ENCODE measurements around the gene WDCP.

Gene WDCP

DNA sequence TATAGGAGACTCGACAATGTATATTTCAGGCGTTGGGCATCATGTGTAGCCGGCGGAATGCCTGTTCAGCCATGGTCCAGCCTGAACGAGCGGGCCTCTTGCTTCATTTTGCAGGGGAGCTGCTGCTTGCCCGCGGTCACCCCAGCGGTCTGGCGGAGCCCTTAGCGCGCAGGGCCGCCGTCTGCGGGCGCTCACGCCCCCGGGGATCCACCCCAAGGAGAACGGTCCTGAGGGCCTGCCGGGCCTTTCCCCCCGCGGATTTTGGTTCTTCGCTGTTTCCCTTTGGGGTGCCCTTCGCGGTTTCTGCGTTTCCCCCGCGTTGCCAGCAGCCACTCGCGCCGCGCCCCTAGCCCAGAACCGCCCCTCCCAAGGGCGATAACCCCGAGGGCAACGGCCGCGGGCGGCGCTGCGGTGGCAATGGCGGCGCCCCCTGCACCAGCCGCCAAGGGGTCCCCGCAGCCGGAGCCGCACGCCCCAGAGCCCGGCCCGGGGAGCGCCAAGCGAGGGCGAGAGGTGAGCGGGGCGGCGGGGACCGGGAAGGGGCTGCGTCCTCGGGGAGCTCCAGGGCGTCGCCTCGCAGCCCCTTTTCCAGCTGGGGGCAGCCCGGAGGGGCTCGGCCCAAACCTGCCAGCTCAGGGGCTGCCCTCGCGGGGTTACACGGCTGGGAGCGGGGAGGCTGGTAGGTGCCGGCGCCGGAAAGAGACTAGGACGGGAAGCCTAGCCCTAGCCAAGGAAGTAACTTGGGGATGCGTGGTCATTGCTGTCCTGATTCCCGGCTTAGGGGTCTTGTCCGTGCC is 37.3 kb downstream of the WDCP start, which contains the start of gene MFSD2B:
Gene MFSD2B, plus strand, starts transcription at position 406 of the 797 bp plus-strand sequence. Its CDS starts 12 bp downstream, at position 418.
- no peak within 1 kb of the TSS for H3K4me3 Mint-ChIP-seq

DNA sequence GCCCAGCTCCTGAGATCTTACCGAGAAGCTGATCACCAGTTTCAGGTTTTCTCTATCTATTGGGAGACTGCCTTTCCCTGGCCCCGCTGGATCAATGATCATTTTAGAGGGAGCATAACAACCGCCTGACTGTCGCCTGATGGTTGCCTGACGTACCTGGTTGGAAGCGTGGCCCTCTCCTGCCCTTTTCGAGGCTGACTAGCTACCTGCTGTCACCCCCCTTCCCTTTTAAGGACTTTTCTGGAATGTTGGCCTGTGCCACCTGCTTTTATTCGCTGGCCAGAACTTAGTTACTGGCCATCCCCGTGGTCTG is 37.9 kb downstream of the WDCP start:
- Mint-ChIP-seq H3K27me3 (ENCODE audit: low read depth) (peaks cover 51% of the 10 kb centered on the region), H3K4me3 (no peak overlapping the region), H3K4me1 (ENCODE audit: low read depth) (peaks cover 3% of the 10 kb centered on the region), H3K36me3 (ENCODE audit: low read depth) (no peaks in the 10 kb centered on the region), H3K27ac (no peak overlapping the region), H3K9me3 (no peaks in the 10 kb centered on the region)

More for the DNA sequence above, 37.3 kb downstream of the WDCP start, which contains the start of gene MFSD2B:
- peaks cover 3% of the 10 kb centered on the region for H3K4me1 Mint-ChIP-seq (ENCODE audit: low read depth)
- no peaks in the 10 kb centered on the region for H3K9me3 Mint-ChIP-seq
- H3K27me3 Mint-ChIP-seq (ENCODE audit: low read depth) = peaks cover 51% of the 10 kb centered on the region
- H3K36me3 Mint-ChIP-seq (ENCODE audit: low read depth) = no peaks in the 10 kb centered on the region
- H3K27ac Mint-ChIP-seq = no peak within 1 kb of the TSS

DNA sequence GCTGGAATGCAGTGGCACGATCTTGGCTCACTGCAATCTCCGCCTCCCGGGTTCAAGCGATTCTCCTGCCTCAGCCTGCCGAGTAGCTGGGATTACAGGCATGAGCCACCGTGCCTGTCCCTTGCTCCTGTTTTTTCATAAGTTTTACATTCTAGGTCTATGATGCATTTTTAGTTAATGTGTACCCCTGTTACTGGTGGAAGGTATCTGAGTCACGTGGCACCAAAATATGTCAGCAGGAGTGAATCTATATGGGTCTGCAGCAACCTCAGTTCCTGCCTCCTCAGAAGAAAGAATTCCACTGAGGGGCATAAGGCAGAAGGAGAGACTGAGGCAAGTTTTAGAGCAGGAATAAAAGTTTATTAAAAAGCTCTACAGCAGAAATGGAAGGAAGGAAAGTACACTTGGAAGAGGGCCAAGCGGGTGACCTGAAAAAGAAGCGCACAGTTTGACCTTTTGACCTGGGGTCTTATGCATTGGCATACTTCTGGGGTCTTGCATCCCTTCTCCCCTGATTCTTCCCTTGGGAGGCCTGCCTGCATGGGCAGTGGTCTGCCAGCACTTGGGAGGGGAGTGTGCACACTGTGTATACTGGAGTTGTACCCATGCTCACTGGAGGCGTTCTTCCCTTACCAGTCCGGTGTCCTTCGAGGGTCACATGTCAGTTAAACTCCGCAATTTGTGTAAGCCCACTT is 38.4 kb downstream of the WDCP start:
- Mint-ChIP-seq H3K4me3 (no peak overlapping the region), H3K9me3 (no peaks in the 10 kb centered on the region), H3K4me1 (ENCODE audit: low read depth) (peaks cover 3% of the 10 kb centered on the region), H3K27me3 (ENCODE audit: low read depth) (peaks cover 51% of the 10 kb centered on the region), H3K27ac (no peak overlapping the region), H3K36me3 (ENCODE audit: low read depth) (no peaks in the 10 kb centered on the region)

DNA sequence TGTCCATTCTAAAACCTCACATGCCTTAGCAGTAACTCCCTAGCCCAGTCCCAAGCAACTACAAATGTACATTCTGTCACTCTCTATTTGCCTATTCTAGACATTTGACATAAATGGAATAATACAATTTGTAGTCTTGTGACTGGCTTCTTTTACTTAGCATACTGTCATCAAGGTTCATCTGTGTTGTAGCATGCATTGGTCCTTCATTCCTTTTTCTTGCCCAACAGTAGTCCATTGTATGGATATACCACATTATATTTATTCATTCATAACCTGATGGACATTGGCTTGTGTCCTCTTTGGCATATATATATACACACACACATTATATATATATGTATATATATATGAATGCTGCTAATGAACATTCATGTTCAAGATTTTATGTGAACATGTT is 39.5 kb downstream of the WDCP start:
- no peaks in the 10 kb centered on the region for H3K9me3 Mint-ChIP-seq
- no peak overlapping the region for H3K27ac Mint-ChIP-seq
- H3K36me3 Mint-ChIP-seq (ENCODE audit: low read depth) = no peaks in the 10 kb centered on the region
- peaks cover 43% of the 10 kb centered on the region for H3K27me3 Mint-ChIP-seq (ENCODE audit: low read depth)
- no peak overlapping the region for H3K4me3 Mint-ChIP-seq
- peaks cover 3% of the 10 kb centered on the region for H3K4me1 Mint-ChIP-seq (ENCODE audit: low read depth)

DNA sequence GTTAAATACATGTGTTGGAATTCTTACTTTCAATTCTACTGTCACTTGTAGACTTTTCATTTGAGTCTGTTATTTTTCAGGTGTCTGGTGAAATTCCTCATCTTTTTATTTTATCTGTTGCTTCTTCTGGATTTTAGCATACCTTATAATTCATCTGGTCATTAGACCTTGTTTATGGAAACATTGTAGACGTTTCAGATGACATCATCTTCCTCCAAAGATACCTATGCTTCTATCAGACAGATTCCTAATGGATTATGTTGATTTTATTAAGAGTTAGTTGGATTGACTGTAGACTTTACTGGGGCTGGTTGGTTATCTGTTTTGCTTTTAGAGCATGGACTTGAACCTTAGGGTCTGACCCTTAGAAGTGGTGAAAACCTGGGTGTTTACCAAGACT is 52.6 kb downstream of the WDCP start:
- Mint-ChIP-seq H3K9me3 (no peaks in the 10 kb centered on the region), H3K27me3 (ENCODE audit: low read depth) (no peaks in the 10 kb centered on the region), H3K36me3 (ENCODE audit: low read depth) (no peaks in the 10 kb centered on the region), H3K27ac (no peak overlapping the region), H3K4me1 (ENCODE audit: low read depth) (no peaks in the 10 kb centered on the region), H3K4me3 (no peak overlapping the region)

DNA sequence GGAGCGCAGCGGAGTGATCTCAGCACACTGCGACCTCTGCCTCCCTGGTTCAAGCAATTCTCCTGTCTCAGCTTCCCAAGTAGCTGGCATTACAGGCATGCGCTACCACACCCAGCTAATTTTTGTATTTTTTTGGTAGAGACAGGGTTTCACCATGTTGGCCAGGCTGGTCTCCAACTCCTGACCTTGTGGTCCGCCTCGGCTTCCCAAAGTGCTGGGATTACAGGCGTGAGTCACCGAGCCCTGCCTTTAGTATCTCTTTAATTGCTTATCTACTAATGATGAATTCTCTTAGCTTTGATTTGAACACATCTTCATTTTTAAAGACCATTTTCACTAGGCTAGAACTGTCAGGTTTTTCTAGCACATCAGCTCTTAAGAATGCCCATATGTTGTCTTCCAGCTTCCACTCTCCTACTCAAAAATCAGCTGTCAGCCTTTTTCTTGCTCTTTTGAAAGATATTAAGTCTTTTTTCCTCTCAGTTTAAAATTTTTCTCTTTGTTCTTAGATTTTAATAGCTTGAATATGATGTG is 53.4 kb downstream of the WDCP start:
- no peak overlapping the region for H3K4me3 Mint-ChIP-seq
- H3K4me1 Mint-ChIP-seq (ENCODE audit: low read depth) = no peaks in the 10 kb centered on the region
- no peaks in the 10 kb centered on the region for H3K36me3 Mint-ChIP-seq (ENCODE audit: low read depth)
- H3K27me3 Mint-ChIP-seq (ENCODE audit: low read depth) = no peaks in the 10 kb centered on the region
- H3K27ac Mint-ChIP-seq = no peak overlapping the region
- H3K9me3 Mint-ChIP-seq = no peaks in the 10 kb centered on the region

DNA sequence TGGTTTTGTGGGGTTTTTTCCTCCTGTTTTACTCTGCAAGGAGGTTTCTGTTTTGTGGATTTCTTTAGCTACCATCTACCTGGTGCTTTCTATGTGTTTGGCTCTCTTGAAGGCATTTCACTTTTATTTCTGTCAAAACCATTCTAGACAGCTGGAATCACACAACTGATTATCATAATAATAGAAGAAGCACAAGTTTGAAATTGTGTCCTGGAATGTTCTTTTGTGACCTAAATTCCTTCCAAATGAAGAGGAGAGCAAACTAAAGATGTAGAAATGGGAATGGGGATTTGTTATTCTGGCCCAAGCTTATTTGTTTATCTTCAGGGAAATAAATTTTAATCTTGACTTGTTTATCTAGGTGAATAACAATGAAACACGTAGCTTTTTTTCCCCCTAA is 54.3 kb downstream of the WDCP start:
- no peak overlapping the region for H3K4me3 Mint-ChIP-seq
- H3K9me3 Mint-ChIP-seq = no peaks in the 10 kb centered on the region
- H3K4me1 Mint-ChIP-seq (ENCODE audit: low read depth) = no peaks in the 10 kb centered on the region
- no peak overlapping the region for H3K27ac Mint-ChIP-seq
- no peaks in the 10 kb centered on the region for H3K36me3 Mint-ChIP-seq (ENCODE audit: low read depth)
- H3K27me3 Mint-ChIP-seq (ENCODE audit: low read depth) = no peaks in the 10 kb centered on the region

DNA sequence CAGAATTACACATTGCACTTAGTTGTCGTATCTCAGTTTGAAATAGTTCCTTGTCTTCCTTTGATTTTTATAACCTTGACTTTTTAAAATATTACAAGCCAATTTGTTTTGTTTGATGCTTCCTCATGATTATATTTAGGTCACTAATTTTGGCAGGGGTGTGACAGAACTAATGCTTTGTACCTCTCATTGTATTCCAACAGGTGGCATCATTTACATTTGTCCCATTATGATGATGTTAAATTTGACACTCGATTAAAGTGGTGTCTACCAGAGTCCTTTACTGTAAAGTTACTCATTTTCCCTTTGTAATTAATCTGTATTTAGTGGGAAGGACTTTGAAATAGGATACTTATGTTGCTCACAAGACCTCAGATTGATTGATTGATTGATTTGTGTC is 58.8 kb downstream of the WDCP start:
- H3K27me3 Mint-ChIP-seq (ENCODE audit: low read depth) = no peaks in the 10 kb centered on the region
- H3K9me3 Mint-ChIP-seq = no peaks in the 10 kb centered on the region
- H3K4me3 Mint-ChIP-seq = no peak overlapping the region
- H3K36me3 Mint-ChIP-seq (ENCODE audit: low read depth) = peaks cover 3% of the 10 kb centered on the region
- H3K27ac Mint-ChIP-seq = no peak overlapping the region
- no peaks in the 10 kb centered on the region for H3K4me1 Mint-ChIP-seq (ENCODE audit: low read depth)
